MCF 10A (cell line): ENCODE data around the gene PPP1R1B. TPM values are rescaled to one million over a fixed set of nuclear protein-coding genes. Genes with fewer than 3 reads are reported as not detected.

ENCODE experiments used
- BruUV-seq: library from RNA; stranded (reverse); fragments of 400-500 nt; replicated peaks from 2 replicates; lab custom pipeline; 2021; lab: Mats Ljungman, UMichigan
- CTCF ChIA-PET: fragments of 300-600 bp; sonication (Branson Sonifier 250); formaldehyde crosslinking; extraction: SDS; loops from one replicate; lab custom pipeline; 2021; ENCODE audit warnings: antibody characterized with exemption, inconsistent platforms; lab: Yijun Ruan, JAX
- POLR2A ChIA-PET: fragments of 300-600, 350-650 bp; sonication (Branson Sonifier 250); formaldehyde crosslinking; extraction: SDS; loops from one replicate; lab custom pipeline; 2020; ENCODE audit warnings: antibody characterized with exemption, inconsistent platforms; lab: Yijun Ruan, JAX
- DNase-seq: peaks from one replicate; pipeline ENCODE4 v3.0.0-alpha.2; 2018; ENCODE audit not compliant: unreplicated experiment
- H3K27ac Mint-ChIP-seq: one replicate; pipeline ENCODE4 v1.8.0; 2022; ENCODE audit warnings: mild to moderate bottlenecking, low read depth, mixed read lengths; ENCODE audit not compliant: unreplicated experiment
- H3K27me3 Mint-ChIP-seq: one replicate; pipeline ENCODE4 v1.8.0; 2022; ENCODE audit warnings: mixed read lengths; ENCODE audit not compliant: insufficient read depth, unreplicated experiment
- H3K36me3 Mint-ChIP-seq: one replicate; pipeline ENCODE4 v1.8.0; 2022; ENCODE audit warnings: mild to moderate bottlenecking, moderate library complexity, mixed read lengths; ENCODE audit not compliant: insufficient read depth, unreplicated experiment
- H3K4me1 Mint-ChIP-seq: one replicate; pipeline ENCODE4 v1.8.0; 2022; ENCODE audit warnings: mixed read lengths; ENCODE audit not compliant: insufficient read depth, unreplicated experiment
- H3K4me3 Mint-ChIP-seq: one replicate; pipeline ENCODE4 v1.8.0; 2022; ENCODE audit warnings: mild to moderate bottlenecking, moderate library complexity, mixed read lengths; ENCODE audit not compliant: unreplicated experiment
- H3K9me3 Mint-ChIP-seq: one replicate; pipeline ENCODE4 v1.8.0; 2022; ENCODE audit warnings: mixed read lengths; ENCODE audit not compliant: unreplicated experiment
- intact Hi-C: fragments of 100-400 bp; cut with micrococcal nuclease; formaldehyde crosslinking; loops from 2 replicates; pipeline ENCODE4 v1.14.1; 2022
- total RNA-seq: library from RNA; stranded (reverse); gene quantifications from 2 replicates; pipeline ENCODE4 v1.2.3, GENCODE V29; 2022
- TF ChIP-seq, protein P1 (sequence below): fragments of 200-600 bp; IDR thresholded peaks from one replicate; pipeline ENCODE4 v1.8.0; 2022; ENCODE audit warnings: antibody characterized with exemption, mild to moderate bottlenecking; ENCODE audit not compliant: unreplicated experiment

Gene PPP1R1B
- total RNA-seq, 1 experiment from 2014 or later: not detected

DNA sequence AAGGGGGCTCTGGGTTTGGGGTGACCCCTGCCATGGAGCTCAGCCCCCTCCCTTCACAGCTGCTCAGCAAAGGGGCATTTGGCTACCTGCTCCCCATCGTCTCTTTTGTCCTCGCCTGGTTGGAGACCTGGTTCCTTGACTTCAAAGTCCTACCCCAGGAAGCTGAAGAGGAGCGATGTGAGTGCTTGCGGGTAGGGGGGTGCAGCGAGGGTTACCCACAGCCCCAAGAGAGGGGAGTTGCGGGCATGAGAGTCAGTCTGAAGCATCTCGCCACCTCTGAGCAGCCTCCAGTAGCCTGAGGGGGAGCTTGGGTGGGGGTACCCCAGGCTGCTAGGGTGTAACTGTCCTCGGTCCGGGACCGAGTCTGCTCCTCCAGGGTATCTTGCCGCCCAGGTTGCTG lies 31.6 kb downstream of the PPP1R1B start:
- intact Hi-C loops: no loop called here
- ChIA-PET CTCF (no interaction called here), POLR2A (interaction anchor here (0.6 kb wide), 1 partner anchor 109 kb away, joined by 3 read pairs; no protein-coding TSS in a partner anchor)
- BruUV-seq: no TSS peak
- Mint-ChIP-seq H3K27ac (no peak overlapping the region), H3K27me3 (no peaks in the 10 kb centered on the region), H3K4me3 (no peak overlapping the region), H3K9me3 (no peaks in the 10 kb centered on the region), H3K36me3 (peaks cover 20% of the 10 kb centered on the region), H3K4me1 (no peaks in the 10 kb centered on the region)
- TF ChIP-seq, protein P1, sequence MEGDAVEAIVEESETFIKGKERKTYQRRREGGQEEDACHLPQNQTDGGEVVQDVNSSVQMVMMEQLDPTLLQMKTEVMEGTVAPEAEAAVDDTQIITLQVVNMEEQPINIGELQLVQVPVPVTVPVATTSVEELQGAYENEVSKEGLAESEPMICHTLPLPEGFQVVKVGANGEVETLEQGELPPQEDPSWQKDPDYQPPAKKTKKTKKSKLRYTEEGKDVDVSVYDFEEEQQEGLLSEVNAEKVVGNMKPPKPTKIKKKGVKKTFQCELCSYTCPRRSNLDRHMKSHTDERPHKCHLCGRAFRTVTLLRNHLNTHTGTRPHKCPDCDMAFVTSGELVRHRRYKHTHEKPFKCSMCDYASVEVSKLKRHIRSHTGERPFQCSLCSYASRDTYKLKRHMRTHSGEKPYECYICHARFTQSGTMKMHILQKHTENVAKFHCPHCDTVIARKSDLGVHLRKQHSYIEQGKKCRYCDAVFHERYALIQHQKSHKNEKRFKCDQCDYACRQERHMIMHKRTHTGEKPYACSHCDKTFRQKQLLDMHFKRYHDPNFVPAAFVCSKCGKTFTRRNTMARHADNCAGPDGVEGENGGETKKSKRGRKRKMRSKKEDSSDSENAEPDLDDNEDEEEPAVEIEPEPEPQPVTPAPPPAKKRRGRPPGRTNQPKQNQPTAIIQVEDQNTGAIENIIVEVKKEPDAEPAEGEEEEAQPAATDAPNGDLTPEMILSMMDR: no peak
- DNase-seq: no peak

DNA sequence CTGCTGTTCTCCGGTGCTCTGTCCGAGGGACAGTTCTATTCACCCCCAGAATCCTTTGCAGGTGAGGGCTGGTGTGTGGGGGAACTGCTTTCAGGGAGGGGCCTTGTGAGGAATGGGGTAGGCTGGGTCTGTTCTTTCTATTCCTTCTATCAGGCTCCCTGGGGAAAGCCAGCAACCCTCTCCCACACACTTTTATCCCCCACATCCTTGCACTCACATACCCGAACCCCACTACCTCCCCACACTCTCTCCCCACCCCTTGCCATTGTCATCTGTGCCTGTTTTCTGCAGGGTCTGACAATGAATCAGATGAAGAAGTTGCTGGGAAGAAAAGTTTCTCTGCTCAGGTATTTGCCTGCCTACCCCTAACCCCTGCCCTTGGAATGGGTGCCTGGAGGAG lies 32.0 kb downstream of the PPP1R1B start:
- no peak overlapping the region for H3K27ac Mint-ChIP-seq
- no peak overlapping the region for H3K4me3 Mint-ChIP-seq
- no TSS peak for BruUV-seq
- DNase-seq: no peak
- intact Hi-C loops: no loop called here
- POLR2A ChIA-PET: interaction anchor here (0.6 kb wide), 1 partner anchor 108 kb away, joined by 3 read pairs; no protein-coding TSS in a partner anchor
- H3K9me3 Mint-ChIP-seq: no peaks in the 10 kb centered on the region
- CTCF ChIA-PET: no interaction called here
- TF ChIP-seq, protein P1: no peak
- no peaks in the 10 kb centered on the region for H3K4me1 Mint-ChIP-seq
- H3K36me3 Mint-ChIP-seq: peaks cover 20% of the 10 kb centered on the region
- no peaks in the 10 kb centered on the region for H3K27me3 Mint-ChIP-seq

DNA sequence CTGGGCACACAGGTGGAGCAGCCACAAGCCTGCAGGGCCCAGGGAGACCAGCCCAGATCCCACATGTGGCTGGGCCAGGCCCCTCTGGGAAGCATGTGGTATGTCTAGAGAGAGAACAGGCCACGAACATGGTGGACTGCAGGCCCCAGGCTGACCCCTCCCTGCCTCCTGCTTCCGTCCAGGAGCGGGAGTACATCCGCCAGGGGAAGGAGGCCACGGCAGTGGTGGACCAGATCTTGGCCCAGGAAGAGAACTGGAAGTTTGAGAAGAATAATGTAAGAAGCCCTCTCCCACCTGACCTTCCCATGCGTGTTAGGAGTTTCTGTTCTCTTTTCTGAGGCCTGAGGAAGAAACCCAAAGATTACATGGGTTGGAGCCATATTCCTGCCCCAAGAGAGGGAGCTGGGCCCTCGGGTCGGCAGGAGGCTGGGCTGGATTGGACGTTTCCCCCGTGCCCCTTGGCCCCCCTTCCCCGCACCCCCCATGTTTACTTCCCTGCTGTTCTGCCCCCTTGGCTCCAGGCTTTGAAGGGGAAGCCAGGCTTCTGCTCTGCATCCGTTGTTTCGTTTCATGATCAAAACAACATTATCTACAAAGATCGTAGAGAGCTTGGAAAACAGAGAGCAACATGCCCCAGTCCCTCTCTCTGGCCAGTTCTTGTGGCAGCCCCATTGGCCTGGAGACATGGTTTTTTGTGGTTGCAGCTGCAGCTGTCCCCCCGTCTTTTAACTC lies 32.7 kb downstream of the PPP1R1B start:
- Mint-ChIP-seq H3K4me3 (no peak overlapping the region), H3K4me1 (peaks cover 3% of the 10 kb centered on the region), H3K27me3 (no peaks in the 10 kb centered on the region), H3K36me3 (peaks cover 20% of the 10 kb centered on the region), H3K9me3 (no peaks in the 10 kb centered on the region), H3K27ac (no peak overlapping the region)
- BruUV-seq: no TSS peak
- ChIA-PET CTCF (interaction anchor here (0.5 kb wide), 1 partner anchor 109 kb away, joined by 3 read pairs; no protein-coding TSS in a partner anchor), POLR2A (interaction anchor here (1.2 kb wide), 1 partner anchor 11 kb away, joined by 5 read pairs; no protein-coding TSS in a partner anchor)
- TF ChIP-seq, protein P1: no peak
- no peak for DNase-seq
- intact Hi-C loops: no loop called here

DNA sequence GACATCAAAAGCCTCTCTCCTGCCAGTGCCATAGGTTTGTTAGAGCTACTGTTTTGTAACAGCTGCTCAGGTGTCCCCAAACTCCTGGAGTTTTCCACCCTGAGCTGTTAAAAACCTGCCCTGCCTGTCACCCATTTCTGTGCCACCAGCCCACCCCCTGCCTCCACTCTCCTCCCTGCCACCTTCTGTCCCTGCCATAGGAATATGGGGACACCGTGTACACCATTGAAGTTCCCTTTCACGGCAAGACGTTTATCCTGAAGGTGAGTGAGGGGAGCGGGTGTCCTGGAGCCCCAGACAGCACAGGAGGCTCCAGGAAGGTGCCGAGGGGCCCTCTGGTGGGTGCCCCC lies 33.2 kb downstream of the PPP1R1B start:
- Mint-ChIP-seq H3K4me1 (peaks cover 3% of the 10 kb centered on the region), H3K4me3 (no peak overlapping the region), H3K9me3 (no peaks in the 10 kb centered on the region), H3K27me3 (no peaks in the 10 kb centered on the region), H3K27ac (no peak overlapping the region), H3K36me3 (peaks cover 19% of the 10 kb centered on the region)
- ChIA-PET CTCF (interaction anchor here (0.5 kb wide), 1 partner anchor 110 kb away, joined by 3 read pairs; no protein-coding TSS in a partner anchor), POLR2A (interaction anchor here (1.2 kb wide), 1 partner anchor 11 kb away, joined by 5 read pairs; no protein-coding TSS in a partner anchor)
- intact Hi-C loops: no loop called here
- no TSS peak for BruUV-seq
- DNase-seq: no peak
- TF ChIP-seq, protein P1: no peak
